Measurements from ENCODE around the gene PEAR1. TPM values are rescaled to one million over a fixed set of nuclear protein-coding genes. Genes with fewer than 3 reads are reported as not detected.
A peak's percentile ranks its signal among the peaks of the same experiment; 100 is the strongest.

Gene PEAR1
- total and polyA plus RNA-seq, 2 of the 8 experiments (the other 6 are each of a cell fraction or from before 2014, with no cell fraction given), result 0.63 to 0.71 TPM

DNA sequence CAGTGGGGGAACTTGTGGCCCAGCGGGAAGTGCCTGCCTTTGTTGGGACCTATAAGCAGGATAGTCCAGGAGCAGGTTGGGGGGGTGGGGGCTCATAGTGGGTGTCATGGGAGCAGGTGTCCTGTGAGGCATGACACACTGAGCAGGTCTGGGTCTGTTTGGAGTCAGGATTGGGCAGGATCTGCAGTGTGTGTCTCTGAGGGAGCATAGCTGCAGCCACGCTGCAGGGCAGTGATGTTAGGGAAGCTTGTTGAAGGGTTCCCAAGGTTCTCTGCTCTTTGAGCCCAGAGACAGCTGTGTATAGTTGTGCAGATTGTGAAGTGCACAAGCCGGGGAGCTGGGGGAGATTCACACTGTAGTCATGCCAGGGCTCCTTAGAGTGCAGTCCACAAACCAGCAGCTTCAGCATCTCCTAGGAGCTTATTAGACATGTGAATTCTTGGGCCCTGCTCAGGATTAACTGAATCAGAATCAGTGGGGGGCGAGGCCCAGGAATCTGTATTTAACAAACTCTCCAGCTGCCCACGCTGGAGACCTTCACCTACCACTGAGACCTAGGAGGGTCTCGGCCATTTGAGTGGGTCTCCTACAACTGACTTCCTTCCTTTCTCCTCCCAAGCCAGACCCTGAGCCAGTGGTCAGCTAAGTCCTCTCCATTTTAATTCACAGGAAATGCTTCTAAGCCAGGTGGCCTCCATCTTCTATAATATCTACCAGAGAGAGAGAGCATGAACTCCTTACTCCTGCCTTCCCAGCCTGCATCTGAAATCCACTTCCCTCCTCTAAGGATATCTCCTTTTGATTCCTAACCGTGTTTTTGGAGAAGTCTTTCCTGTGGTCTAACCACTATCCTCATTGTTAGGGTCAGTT is 45.7 kb upstream of the PEAR1 start:
- peaks cover 7 to 19% of the 10 kb centered on the region in 2 experiments for H4K20me1 ChIP-seq (replicated peaks in 1 of 2; ENCODE audit: control insufficient read depth in 1 of 2, insufficient read depth in 2 of 2, low read length in 2 of 2)
- H4K5ac ChIP-seq (ENCODE audit: insufficient read length, low read depth, low read length), result no peak overlapping the region
- H3K4me2 ChIP-seq (ENCODE audit: insufficient read depth in 1 of 2, low read depth in 2 of 2, low read length in 2 of 2), result peak overlapping the region; percentile 87 to 94
- peaks cover 12% of the 10 kb centered on the region for H3K23me2 ChIP-seq (ENCODE audit: low read depth, low read length)
- H3K4me3 ChIP-seq (ENCODE audit: extremely low read depth in 1 of 4, insufficient read depth in 2 of 4, low read depth in 3 of 4, low read length in 4 of 4), result peak overlapping the region in 1 of 4 experiments; percentile 59; a peak in 2 of 8 replicates
- no peak overlapping the region for H4K8ac ChIP-seq (ENCODE audit: extremely low read depth, insufficient read depth, low read length)
- H2BK20ac ChIP-seq (ENCODE audit: low read length), result no peak overlapping the region
- H3K36me3 ChIP-seq (ENCODE audit: control insufficient read depth in 2 of 4, insufficient read depth in 4 of 4, low read length in 3 of 4), result no peaks in the 10 kb centered on the region
- 0 out of 2 replicates have a peak overlapping the region, but pooled peaks have one; percentile 29 for H2BK15ac ChIP-seq (ENCODE audit: low read length)
- H2BK120ac ChIP-seq (replicated peaks; ENCODE audit: low read depth, low read length), result no peak overlapping the region
- H2BK12ac ChIP-seq (ENCODE audit: low read depth, low read length), result no peak overlapping the region
- FAIRE-seq (no peak), DNase-seq (ENCODE audit: low read depth in 1 of 2, low spot score in 2 of 2) (no peak)
- no peaks in the 10 kb centered on the region for H3K9me3 ChIP-seq (ENCODE audit: insufficient read depth in 2 of 2, low read depth in 1 of 2, low read length in 1 of 2)
- WGBS, 2 experiments (ENCODE audit: extremely low coverage in 1 of 2, insufficient coverage in 1 of 2, insufficient read length in 1 of 2, insufficient replicate concordance in 2 of 2, low coverage in 1 of 2, low lambda C conversion rate in 2 of 2, missing lambda C conversion rate in 1 of 2), result 65% methylated on average over 7 of the region's 7 CpGs; no CpG with 5 or more reads in 1 of the 2 experiments
- no peaks in the 10 kb centered on the region for H3K79me1 ChIP-seq (ENCODE audit: low read depth, low read length)
- H3K4ac ChIP-seq (replicated peaks; ENCODE audit: insufficient read length, low read depth, low read length), result no peak overlapping the region
- no peak overlapping the region for H3K14ac ChIP-seq (ENCODE audit: insufficient read length)
- POLR2A ChIA-PET (ENCODE audit: partially characterized antibody), result interaction anchor here (0.9 to 1.5 kb wide), 6 partner anchors 9 to 68 kb away, joined by 3 to 6 read pairs (median 4); partner anchors contain the start of gene NTRK1
- H2AK5ac ChIP-seq (ENCODE audit: low read depth, low read length), result no peak overlapping the region
- no peaks in the 10 kb centered on the region for H3K79me2 ChIP-seq (ENCODE audit: control insufficient read depth in 1 of 2, insufficient read depth in 2 of 2, low read length in 2 of 2)
- peaks cover 68 to 97% (median 76%) of the 10 kb centered on the region in 4 experiments for H3K27me3 ChIP-seq (replicated peaks in 1 of 4; ENCODE audit: control insufficient read depth in 3 of 4, extremely low read depth in 1 of 4, insufficient read depth in 3 of 4, low read length in 3 of 4)
- H3K4me1 ChIP-seq (replicated peaks in 1 of 4; ENCODE audit: control insufficient read depth in 3 of 4, insufficient read depth in 4 of 4, low read length in 3 of 4), result peaks cover 0 to 25% (median 11%) of the 10 kb centered on the region in 4 experiments; a peak in 5 of 7 replicates
- no peak overlapping the region for H2BK5ac ChIP-seq (ENCODE audit: low read depth, low read length)
- no peak overlapping the region for H3K23ac ChIP-seq (ENCODE audit: insufficient read length)
- no peak overlapping the region for H3K27ac ChIP-seq (ENCODE audit: low read depth, low read length)
- CTCF ChIA-PET (ENCODE audit: partially characterized antibody), result interaction anchor here (0.5 to 25.2 kb wide), 16 partner anchors 8 to 159 kb away, joined by 3 to 719 read pairs (median 5); partner anchors contain the start of genes INSRR, NTRK1 and PEAR1
- TF ChIP-seq EGR1 (IDR thresholded peaks at IDR 0.05; ENCODE audit: borderline replicate concordance, low read depth, low read length), result no peak
- no peak for TF ChIP-seq CHD2 (IDR thresholded peaks at IDR 0.05; ENCODE audit: low read length)
- TF ChIP-seq TAF7 (optimal IDR thresholded peaks at IDR 0.05; ENCODE audit: borderline replicate concordance, low read depth, low read length), result peak; percentile 59
- TF ChIP-seq SAP30 (IDR thresholded peaks at IDR 0.05; ENCODE audit: insufficient read depth, insufficient replicate concordance, low read length), result no peak
- H3K56ac ChIP-seq (replicated peaks; ENCODE audit: insufficient read length, low read depth, low read length), result no peak overlapping the region
- H4K91ac ChIP-seq (replicated peaks; ENCODE audit: insufficient read length, low read length), result no peak overlapping the region
- no peak overlapping the region for H3K9ac ChIP-seq (replicated peaks in 1 of 4; ENCODE audit: extremely low read depth in 1 of 4, low read depth in 3 of 4, low read length in 3 of 4)
- H3K18ac ChIP-seq (ENCODE audit: extremely low read depth, low read length), result no peak overlapping the region
- H2AFZ ChIP-seq (ENCODE audit: low read length), result no peak overlapping the region
